ENCODE data around the gene BCL2. TPM values are rescaled to one million over a fixed set of nuclear protein-coding genes. Genes with fewer than 3 reads are reported as not detected.

BCL2 gene
- total RNA-seq, 1 donor from 2014 or later, result 14.1 TPM

DNA sequence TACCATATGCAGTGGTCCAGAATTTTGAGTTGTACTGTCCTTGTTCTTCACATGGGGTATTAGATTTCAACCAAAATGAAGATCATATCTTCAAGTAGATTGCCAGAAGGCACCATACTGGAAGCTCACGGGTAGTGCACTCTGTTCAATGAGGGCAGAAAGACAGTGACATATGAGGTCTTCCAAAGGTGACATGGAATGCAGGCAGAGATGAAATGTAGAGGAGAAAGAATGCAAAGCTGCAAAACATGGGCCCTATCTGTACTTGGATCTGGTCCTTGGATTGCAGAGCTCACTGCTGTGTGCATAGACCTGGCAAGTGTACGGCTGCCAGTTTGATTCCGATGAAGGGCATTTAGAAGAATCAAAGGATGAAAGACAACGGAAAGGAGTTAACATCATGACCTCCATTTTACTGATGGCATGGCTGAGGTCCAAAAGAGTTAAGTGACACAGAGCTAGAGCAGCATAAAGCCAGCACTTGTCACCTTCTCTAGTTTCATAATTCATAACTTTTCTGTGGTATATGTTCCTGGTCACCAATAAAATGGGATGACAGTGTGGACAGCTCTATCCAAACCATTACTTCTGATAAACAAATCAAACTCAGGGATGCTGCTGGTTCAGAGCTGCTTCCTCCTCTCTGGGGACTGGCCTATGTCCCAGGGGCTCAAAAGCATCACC, 64.7 kb downstream of the BCL2 start:
- peaks cover 5% of the 10 kb centered on the region for H3K36me3 Mint-ChIP-seq (ENCODE audit: low read depth)
- H3K27me3 Mint-ChIP-seq (ENCODE audit: low read depth), result no peaks in the 10 kb centered on the region
- DNase-seq (ENCODE audit: low read depth, low spot score), result no peak
- H3K9me3 Mint-ChIP-seq, result peaks cover 2% of the 10 kb centered on the region
- TF ChIP-seq, protein P1, sequence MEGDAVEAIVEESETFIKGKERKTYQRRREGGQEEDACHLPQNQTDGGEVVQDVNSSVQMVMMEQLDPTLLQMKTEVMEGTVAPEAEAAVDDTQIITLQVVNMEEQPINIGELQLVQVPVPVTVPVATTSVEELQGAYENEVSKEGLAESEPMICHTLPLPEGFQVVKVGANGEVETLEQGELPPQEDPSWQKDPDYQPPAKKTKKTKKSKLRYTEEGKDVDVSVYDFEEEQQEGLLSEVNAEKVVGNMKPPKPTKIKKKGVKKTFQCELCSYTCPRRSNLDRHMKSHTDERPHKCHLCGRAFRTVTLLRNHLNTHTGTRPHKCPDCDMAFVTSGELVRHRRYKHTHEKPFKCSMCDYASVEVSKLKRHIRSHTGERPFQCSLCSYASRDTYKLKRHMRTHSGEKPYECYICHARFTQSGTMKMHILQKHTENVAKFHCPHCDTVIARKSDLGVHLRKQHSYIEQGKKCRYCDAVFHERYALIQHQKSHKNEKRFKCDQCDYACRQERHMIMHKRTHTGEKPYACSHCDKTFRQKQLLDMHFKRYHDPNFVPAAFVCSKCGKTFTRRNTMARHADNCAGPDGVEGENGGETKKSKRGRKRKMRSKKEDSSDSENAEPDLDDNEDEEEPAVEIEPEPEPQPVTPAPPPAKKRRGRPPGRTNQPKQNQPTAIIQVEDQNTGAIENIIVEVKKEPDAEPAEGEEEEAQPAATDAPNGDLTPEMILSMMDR (conservative IDR thresholded peaks at IDR 0.05), result no peak
- no peak overlapping the region for H3K27ac Mint-ChIP-seq (ENCODE audit: unreplicated experiment)
- H3K4me3 Mint-ChIP-seq, result no peak overlapping the region
- peaks cover 18% of the 10 kb centered on the region for H3K4me1 Mint-ChIP-seq

DNA sequence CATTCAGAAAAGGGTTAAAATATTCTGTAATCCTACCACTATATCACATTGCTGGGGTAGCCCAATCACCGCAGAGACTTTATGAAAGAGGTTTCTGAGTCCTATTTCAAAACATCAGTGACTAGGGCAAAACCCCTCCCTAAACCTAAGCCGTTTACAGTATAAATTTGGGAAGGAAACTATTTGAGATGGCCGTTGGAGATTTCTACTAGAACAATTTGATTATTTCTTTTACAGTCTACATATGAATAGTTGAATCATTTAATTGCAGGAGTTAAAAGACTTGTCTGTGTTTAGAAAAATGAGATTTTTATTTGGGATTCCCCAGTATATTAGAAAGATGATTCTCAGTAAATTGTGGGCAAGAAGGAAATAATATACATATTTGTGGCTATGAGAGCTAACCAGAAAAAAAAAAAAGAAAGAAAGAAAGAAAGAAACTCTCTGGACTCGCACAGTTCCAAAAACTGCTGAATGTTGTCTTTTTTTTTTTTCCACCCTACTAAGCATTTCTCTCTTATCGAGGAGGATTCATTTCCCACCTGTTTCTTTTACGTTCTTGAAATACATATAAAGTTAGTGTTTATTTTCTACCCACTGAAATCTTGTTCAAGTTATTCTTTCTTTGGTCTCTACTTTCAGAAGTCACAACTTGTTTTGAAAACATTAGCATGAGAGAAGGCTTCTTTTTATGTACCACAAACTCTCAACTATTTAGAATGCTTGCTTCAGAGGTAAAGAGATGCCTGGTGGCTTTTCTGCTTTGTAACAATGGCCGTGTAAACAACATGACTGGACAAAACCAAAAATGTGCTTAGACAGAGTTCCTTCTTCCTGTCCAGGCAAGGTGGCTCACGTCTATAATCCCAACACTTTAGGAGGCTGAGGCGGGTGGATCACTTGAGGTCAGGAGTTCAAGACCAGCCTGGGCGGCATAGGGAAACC, 65.9 kb downstream of the BCL2 start:
- peaks cover 9% of the 10 kb centered on the region for H3K4me1 Mint-ChIP-seq
- DNase-seq (ENCODE audit: low read depth, low spot score), result no peak
- no peaks in the 10 kb centered on the region for H3K27me3 Mint-ChIP-seq (ENCODE audit: low read depth)
- no peak overlapping the region for H3K4me3 Mint-ChIP-seq
- peaks cover 8% of the 10 kb centered on the region for H3K36me3 Mint-ChIP-seq (ENCODE audit: low read depth)
- peaks cover 5% of the 10 kb centered on the region for H3K9me3 Mint-ChIP-seq
- TF ChIP-seq, protein P1 (conservative IDR thresholded peaks at IDR 0.05), result no peak
- no peak overlapping the region for H3K27ac Mint-ChIP-seq (ENCODE audit: unreplicated experiment)

DNA sequence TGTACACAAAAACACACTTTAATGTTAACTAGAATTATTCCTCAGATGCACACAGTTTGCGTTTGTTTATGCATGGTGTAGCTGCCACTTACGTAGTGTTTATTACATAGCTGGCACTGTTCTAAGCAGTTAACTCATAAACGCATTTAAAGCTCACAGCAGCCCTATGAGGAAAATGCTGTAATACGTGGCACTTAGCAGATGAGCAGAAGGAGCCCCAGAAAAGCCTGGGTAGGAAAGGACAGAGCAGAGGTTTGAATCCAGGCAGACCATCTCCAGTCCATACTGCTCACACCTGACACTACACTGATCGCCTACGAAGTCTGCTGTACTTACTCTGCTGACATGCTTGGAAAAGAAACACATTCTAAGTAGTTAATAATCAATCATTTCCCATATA, 66.6 kb downstream of the BCL2 start:
- no peaks in the 10 kb centered on the region for H3K27me3 Mint-ChIP-seq (ENCODE audit: low read depth)
- TF ChIP-seq, protein P1 (conservative IDR thresholded peaks at IDR 0.05), result no peak
- H3K4me1 Mint-ChIP-seq, result peaks cover 6% of the 10 kb centered on the region
- H3K4me3 Mint-ChIP-seq, result no peak overlapping the region
- H3K9me3 Mint-ChIP-seq, result peaks cover 5% of the 10 kb centered on the region
- no peak overlapping the region for H3K27ac Mint-ChIP-seq (ENCODE audit: unreplicated experiment)
- no peak for DNase-seq (ENCODE audit: low read depth, low spot score)
- H3K36me3 Mint-ChIP-seq (ENCODE audit: low read depth), result peaks cover 8% of the 10 kb centered on the region

DNA sequence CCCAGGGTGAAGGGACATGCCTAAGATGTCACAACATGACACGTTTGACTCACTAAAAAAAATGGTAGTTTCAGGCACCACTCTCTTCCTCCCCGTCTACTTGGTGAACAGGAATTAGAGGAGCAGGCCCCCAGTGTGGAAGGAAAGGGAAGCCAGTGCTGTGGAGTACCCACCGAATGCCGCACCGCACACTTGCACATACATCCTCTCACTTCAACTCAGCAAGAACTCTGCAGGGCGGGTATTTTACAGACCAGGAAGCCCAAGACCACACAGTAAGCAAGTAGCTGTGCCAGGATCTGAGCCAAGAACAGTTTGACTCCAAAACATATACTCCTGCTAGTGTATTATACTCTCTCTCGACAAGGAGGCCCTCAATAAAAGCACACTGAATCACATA, 69.8 kb downstream of the BCL2 start:
- DNase-seq (ENCODE audit: low read depth, low spot score), result no peak
- TF ChIP-seq, protein P1 (conservative IDR thresholded peaks at IDR 0.05), result no peak
- H3K4me1 Mint-ChIP-seq, result peaks cover 23% of the 10 kb centered on the region
- H3K36me3 Mint-ChIP-seq (ENCODE audit: low read depth), result peaks cover 8% of the 10 kb centered on the region
- H3K4me3 Mint-ChIP-seq, result no peak overlapping the region
- peaks cover 13% of the 10 kb centered on the region for H3K9me3 Mint-ChIP-seq
- no peak overlapping the region for H3K27ac Mint-ChIP-seq (ENCODE audit: unreplicated experiment)
- no peaks in the 10 kb centered on the region for H3K27me3 Mint-ChIP-seq (ENCODE audit: low read depth)

DNA sequence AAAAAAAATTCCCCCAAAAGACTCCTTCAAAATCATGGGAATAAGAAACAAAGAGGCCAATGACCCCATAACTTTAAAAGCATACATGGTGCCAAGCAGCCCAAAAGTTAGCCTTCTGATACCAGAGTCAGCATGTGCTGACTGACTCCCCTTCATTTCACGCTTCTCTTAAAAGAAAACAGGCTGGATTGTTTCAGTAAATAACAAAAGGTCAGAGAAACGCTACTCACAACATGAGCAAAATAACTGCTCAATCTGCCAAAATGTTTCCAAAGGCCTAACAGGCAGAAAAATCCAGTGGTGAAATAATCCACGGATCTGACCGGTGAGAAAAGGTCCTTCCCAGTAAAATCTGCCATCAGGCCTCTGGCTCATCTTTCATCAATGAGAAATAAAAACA, 71.6 kb downstream of the BCL2 start:
- H3K4me1 Mint-ChIP-seq, result peaks cover 27% of the 10 kb centered on the region
- H3K27ac Mint-ChIP-seq (ENCODE audit: unreplicated experiment), result no peak overlapping the region
- peaks cover 13% of the 10 kb centered on the region for H3K9me3 Mint-ChIP-seq
- no peak for DNase-seq (ENCODE audit: low read depth, low spot score)
- peaks cover 8% of the 10 kb centered on the region for H3K36me3 Mint-ChIP-seq (ENCODE audit: low read depth)
- TF ChIP-seq, protein P1 (conservative IDR thresholded peaks at IDR 0.05), result no peak
- H3K27me3 Mint-ChIP-seq (ENCODE audit: low read depth), result no peaks in the 10 kb centered on the region
- H3K4me3 Mint-ChIP-seq, result no peak overlapping the region
